Nephron progenitor cell (in vitro differentiated cells): ENCODE results near the gene ZFR.

Experiments
- DNase-seq: peaks from one replicate; pipeline ENCODE4 v3.0.0; 2021
- H3K27ac Mint-ChIP-seq: 2 replicates; pipeline ENCODE4 v1.8.0; 2021; ENCODE audit warnings: mild to moderate bottlenecking, moderate library complexity, mixed read lengths
- H3K27me3 Mint-ChIP-seq: 2 replicates; pipeline ENCODE4 v1.8.0; 2021; ENCODE audit warnings: mild to moderate bottlenecking, low read depth, mixed read lengths; ENCODE audit not compliant: poor library complexity
- H3K36me3 Mint-ChIP-seq: 2 replicates; pipeline ENCODE4 v1.8.0; 2021; ENCODE audit warnings: low read depth, mixed read lengths
- H3K4me1 Mint-ChIP-seq: 2 replicates; pipeline ENCODE4 v1.8.0; 2021; ENCODE audit warnings: mixed read lengths
- H3K4me3 Mint-ChIP-seq: 2 replicates; pipeline ENCODE4 v1.8.0; 2021; ENCODE audit warnings: mild to moderate bottlenecking, moderate library complexity, mixed read lengths
- H3K9me3 Mint-ChIP-seq: 2 replicates; pipeline ENCODE4 v1.8.0; 2021; ENCODE audit warnings: mild to moderate bottlenecking, moderate library complexity, mixed read lengths
- CTCF ChIP-seq: fragments of 200-600 bp; sonication (generic); IDR thresholded peaks from 2 replicates; pipeline ENCODE4 v1.5.0; 2021; ENCODE audit warnings: antibody characterized with exemption

ZFR gene

GRCh38 chr5:32320576-32320975 lies 124.0 kb downstream of the ZFR start:
- DNase-seq: no peak
- no peak overlapping the region for H3K27ac Mint-ChIP-seq
- H3K9me3 Mint-ChIP-seq: peaks cover 20% of the 10 kb centered on the region
- H3K36me3 Mint-ChIP-seq: peaks cover 6% of the 10 kb centered on the region
- TF ChIP-seq CTCF: no peak
- H3K27me3 Mint-ChIP-seq: peaks cover 17% of the 10 kb centered on the region
- no peak overlapping the region for H3K4me3 Mint-ChIP-seq
- H3K4me1 Mint-ChIP-seq: no peaks in the 10 kb centered on the region

GRCh38 chr5:32319926-32320543 lies 124.5 kb downstream of the ZFR start:
- Mint-ChIP-seq H3K36me3 (peaks cover 6% of the 10 kb centered on the region), H3K9me3 (peaks cover 20% of the 10 kb centered on the region), H3K4me1 (no peaks in the 10 kb centered on the region), H3K27ac (no peak overlapping the region), H3K4me3 (no peak overlapping the region), H3K27me3 (peaks cover 18% of the 10 kb centered on the region)
- DNase-seq: no peak
- no peak for TF ChIP-seq CTCF

GRCh38 chr5:32319392-32319791 lies 125.1 kb downstream of the ZFR start:
- no peak for TF ChIP-seq CTCF
- DNase-seq: no peak
- Mint-ChIP-seq H3K9me3 (peaks cover 16% of the 10 kb centered on the region), H3K4me3 (no peak overlapping the region), H3K27me3 (peaks cover 19% of the 10 kb centered on the region), H3K36me3 (peaks cover 6% of the 10 kb centered on the region), H3K4me1 (no peaks in the 10 kb centered on the region), H3K27ac (no peak overlapping the region)

GRCh38 chr5:32317041-32317440 lies 127.5 kb downstream of the ZFR start:
- Mint-ChIP-seq H3K9me3 (peaks cover 7% of the 10 kb centered on the region), H3K27ac (no peak overlapping the region), H3K36me3 (peaks cover 6% of the 10 kb centered on the region), H3K4me1 (peaks cover under 1% of the 10 kb centered on the region), H3K4me3 (no peak overlapping the region), H3K27me3 (peaks cover 22% of the 10 kb centered on the region)
- DNase-seq: no peak
- TF ChIP-seq CTCF: no peak

GRCh38 chr5:32315221-32316014 lies 129.1 kb downstream of the ZFR start:
- Mint-ChIP-seq H3K27me3 (peaks cover 22% of the 10 kb centered on the region), H3K36me3 (peaks cover 6% of the 10 kb centered on the region)

More at GRCh38 chr5:32315221-32316014, 129.1 kb downstream of the ZFR start:
- Mint-ChIP-seq H3K27ac (no peak overlapping the region), H3K4me3 (peak overlapping the region; percentile 65), H3K9me3 (no peaks in the 10 kb centered on the region), H3K4me1 (peaks cover 11% of the 10 kb centered on the region)
- TF ChIP-seq CTCF: no peak
- DNase-seq: no peak
